Gastroesophageal sphincter (tissue), 3 donors: ENCODE measurements around the gene PHACTR1.

Source experiments
- CTCF ChIP-seq, 4 experiments: fragments of 200-600 bp in 2 of 4; fragments of 450-650 bp in 2 of 4; sonication (generic) in 1 of 4; IDR thresholded peaks; one replicate each; pipeline ENCODE4 v1.5.1; 2017 to 2019; ENCODE audit warnings: antibody characterized with exemption in 4 of 4, mild to moderate bottlenecking in 2 of 4, moderate library complexity in 2 of 4
- POLR2A ChIP-seq, 2 donors: fragments of 450-650 bp; IDR thresholded peaks; one replicate each; pipeline ENCODE4 v1.6.1; 2017; ENCODE audit warnings: antibody characterized with exemption in 2 of 2, mild to moderate bottlenecking in 2 of 2, moderate library complexity in 1 of 2
- POLR2AphosphoS5 ChIP-seq: sonication (generic); formaldehyde crosslinking; IDR thresholded peaks from one replicate; pipeline ENCODE4 v1.6.1; 2017; ENCODE audit warnings: antibody characterized with exemption

- no peak for TF ChIP-seq CTCF (IDR thresholded peaks at IDR 0.05)
- TF ChIP-seq POLR2A (IDR thresholded peaks at IDR 0.05), result no peak
- no peak for TF ChIP-seq POLR2AphosphoS5
Measured at GRCh38 chr6:13289789-13290318, 573.3 kb downstream of the PHACTR1 start.
